ENCODE measurements around the gene NOX5.

The NOX5 gene

DNA sequence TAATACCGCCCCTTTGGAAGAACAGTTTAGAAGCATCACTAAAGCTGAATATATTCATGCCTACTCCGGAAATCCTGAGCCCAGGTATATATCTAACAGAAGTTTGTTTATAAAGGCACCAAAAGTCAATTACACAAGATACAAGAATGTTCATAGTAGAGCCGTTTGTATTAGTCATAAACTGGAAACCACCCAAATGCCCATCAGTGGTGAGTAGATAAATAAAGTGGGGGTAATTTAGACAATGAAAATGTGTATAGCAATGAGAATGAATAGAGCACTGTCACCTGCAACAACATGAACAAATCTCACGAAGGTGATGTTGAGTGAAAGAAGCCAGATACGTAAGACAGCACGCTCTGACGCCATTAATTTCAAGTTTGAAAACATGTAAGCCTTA, 77.7 kb downstream of the NOX5 start:
- TF ChIP-seq, protein P1, sequence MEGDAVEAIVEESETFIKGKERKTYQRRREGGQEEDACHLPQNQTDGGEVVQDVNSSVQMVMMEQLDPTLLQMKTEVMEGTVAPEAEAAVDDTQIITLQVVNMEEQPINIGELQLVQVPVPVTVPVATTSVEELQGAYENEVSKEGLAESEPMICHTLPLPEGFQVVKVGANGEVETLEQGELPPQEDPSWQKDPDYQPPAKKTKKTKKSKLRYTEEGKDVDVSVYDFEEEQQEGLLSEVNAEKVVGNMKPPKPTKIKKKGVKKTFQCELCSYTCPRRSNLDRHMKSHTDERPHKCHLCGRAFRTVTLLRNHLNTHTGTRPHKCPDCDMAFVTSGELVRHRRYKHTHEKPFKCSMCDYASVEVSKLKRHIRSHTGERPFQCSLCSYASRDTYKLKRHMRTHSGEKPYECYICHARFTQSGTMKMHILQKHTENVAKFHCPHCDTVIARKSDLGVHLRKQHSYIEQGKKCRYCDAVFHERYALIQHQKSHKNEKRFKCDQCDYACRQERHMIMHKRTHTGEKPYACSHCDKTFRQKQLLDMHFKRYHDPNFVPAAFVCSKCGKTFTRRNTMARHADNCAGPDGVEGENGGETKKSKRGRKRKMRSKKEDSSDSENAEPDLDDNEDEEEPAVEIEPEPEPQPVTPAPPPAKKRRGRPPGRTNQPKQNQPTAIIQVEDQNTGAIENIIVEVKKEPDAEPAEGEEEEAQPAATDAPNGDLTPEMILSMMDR (IDR thresholded peaks at IDR 0.05; ENCODE audit: low read depth, low read length), result no peak
- no peak overlapping the region for H3K4me3 ChIP-seq (ENCODE audit: low read depth, low read length)

DNA sequence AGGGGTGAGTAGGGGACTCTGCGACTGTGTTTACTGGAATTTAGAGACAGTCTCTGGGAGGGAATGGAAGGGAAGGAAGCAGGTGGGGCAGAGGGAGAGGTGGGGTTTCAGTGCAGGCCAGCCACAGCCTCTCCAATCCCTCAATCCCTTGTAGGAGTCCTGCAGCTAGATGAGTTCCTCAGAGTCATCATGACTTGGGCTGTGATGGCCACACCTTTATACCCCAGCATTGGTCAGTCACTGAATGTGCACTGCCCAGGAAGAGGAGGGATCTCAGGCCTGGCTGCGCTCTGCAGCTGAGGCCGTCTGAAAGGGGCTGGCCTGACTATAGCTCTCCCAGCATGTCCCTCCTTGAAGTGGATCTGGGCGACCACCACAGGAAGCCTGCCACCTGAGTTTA, 78.6 kb downstream of the NOX5 start:
- no peak overlapping the region for H3K4me3 ChIP-seq (ENCODE audit: low read depth, low read length)

DNA sequence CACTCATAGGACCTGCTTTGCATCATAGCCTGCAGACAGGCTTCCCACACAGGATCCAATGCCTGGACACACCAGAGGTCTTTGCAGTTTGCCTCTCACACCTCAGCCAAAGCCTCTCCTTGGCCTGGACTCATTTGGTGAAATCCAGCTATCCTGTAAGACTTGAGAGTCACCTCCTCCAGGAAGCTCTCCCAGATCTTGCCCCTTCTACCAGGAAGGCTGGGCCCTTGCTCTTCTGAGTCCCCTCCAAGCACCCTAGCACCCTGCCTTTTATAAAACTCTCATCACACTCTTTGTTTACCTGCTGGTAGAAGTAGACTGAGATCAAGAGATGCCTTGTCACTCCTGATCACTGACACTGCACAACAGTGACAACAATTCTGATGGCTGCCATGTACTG, 79.1 kb downstream of the NOX5 start:
- H3K4me3 ChIP-seq (ENCODE audit: low read depth, low read length), result no peak overlapping the region
- TF ChIP-seq, protein P1 (IDR thresholded peaks at IDR 0.05; ENCODE audit: low read depth, low read length), result no peak

More for the DNA sequence above, 78.6 kb downstream of the NOX5 start:
- TF ChIP-seq, protein P1 (IDR thresholded peaks at IDR 0.05; ENCODE audit: low read depth, low read length), result no peak

GRCh38 chr15:69094124-69094921, 79.8 kb downstream of the NOX5 start:
- TF ChIP-seq, protein P1 (IDR thresholded peaks at IDR 0.05; ENCODE audit: low read depth, low read length), result no peak
- H3K4me3 ChIP-seq (ENCODE audit: low read depth, low read length), result no peak overlapping the region

DNA sequence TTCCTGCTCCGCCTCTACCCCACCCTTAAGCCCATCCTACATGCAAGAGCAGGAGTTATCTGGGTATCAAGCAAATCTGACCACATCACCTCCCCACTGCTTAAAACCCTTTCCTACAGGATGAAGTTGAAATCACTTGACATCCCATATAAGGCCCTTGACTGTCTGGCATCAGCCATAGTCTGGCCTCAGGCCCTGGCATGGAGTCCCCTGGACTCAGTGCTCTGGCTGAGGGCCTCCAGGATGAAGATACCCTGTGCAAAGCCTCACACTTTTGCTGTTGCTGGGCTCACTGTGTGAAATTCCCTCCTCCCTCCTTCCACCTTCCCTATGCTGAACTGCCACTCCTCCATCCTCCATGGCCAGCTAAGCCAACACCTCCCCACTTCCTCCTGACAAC, 80.8 kb downstream of the NOX5 start:
- H3K4me3 ChIP-seq (ENCODE audit: low read depth, low read length), result no peak overlapping the region
- TF ChIP-seq, protein P1 (IDR thresholded peaks at IDR 0.05; ENCODE audit: low read depth, low read length), result no peak

DNA sequence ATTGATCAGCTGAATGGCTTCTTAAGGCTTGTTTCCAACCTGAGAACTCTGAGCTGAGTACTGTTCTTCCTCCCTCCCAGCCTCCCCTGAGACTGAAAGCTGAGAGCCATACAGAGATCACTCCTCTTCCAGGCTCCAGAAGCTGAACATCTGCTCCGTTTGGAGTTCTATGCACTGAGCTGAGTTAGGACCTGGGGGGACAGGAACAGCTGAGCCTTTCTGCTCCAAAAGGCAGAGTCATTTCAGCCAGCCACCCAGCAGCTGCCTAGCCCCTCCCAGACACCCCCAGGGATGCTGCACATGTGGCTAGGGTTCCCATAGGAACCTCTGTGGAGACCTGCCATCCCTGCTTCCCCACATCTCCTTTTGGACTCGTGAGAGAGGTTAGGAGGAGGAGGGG, 81.7 kb downstream of the NOX5 start:
- H3K4me3 ChIP-seq (ENCODE audit: low read depth, low read length), result no peak overlapping the region
- TF ChIP-seq, protein P1 (IDR thresholded peaks at IDR 0.05; ENCODE audit: low read depth, low read length), result no peak

DNA sequence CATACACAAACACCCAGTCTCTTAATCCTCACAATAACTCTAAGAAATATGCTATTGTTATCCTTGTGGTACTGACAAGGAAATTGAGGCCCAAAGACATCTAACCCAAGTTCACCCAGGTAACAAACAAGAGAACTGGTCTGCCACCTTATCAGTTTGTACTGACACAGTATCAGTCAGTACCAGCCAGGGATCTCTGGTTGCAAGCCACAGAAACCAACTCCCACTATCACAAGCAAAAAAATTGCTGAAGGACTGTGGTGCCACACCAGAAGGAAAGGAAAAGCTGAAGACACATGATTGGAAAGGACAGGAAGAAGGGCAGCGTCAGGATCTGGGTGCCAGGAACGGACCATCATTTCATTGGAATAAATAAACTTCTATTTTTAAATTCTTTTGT, 82.1 kb downstream of the NOX5 start:
- H3K4me3 ChIP-seq (ENCODE audit: low read depth, low read length), result no peak overlapping the region
- TF ChIP-seq, protein P1 (IDR thresholded peaks at IDR 0.05; ENCODE audit: low read depth, low read length), result no peak

Measured in WI38 (cell line).